CD4-positive, alpha-beta T cell (primary cell): Measurements from ENCODE around the gene PRSS53. TPM values are rescaled to one million over a fixed set of nuclear protein-coding genes. Genes with fewer than 3 reads are reported as not detected.

ENCODE experiments used
- ATAC-seq: fragments of 200-7000 bp; cut with Tn5 transposase; one replicate; pipeline ENCODE4 v1.10.0; 2022; ENCODE audit warnings: mild to moderate bottlenecking; ENCODE audit not compliant: poor library complexity
- CTCF ChIA-PET: fragments of 350-600 bp; sonication (Branson Sonifier 250); formaldehyde crosslinking; loops from one replicate; lab custom pipeline; 2021; ENCODE audit warnings: antibody characterized with exemption, inconsistent platforms; lab: Charles Lee
- POLR2A ChIA-PET: fragments of 350-600 bp; sonication (Branson Sonifier 250); formaldehyde crosslinking; loops from one replicate; lab custom pipeline; 2021; ENCODE audit warnings: antibody characterized with exemption, inconsistent platforms; lab: Charles Lee
- DNase-seq, 14 experiments: peaks; one replicate each; pipeline ENCODE4 v3.0.0-alpha.2; 2013 to 2020; ENCODE audit warnings: mixed read lengths in 2 of 14
- H3K27ac ChIP-seq, 2 donors: one replicate each; pipeline versions ENCODE4 v1.5.1 to v1.7.0; 2013; ENCODE audit warnings: low read length in 2 of 2, low read depth in 1 of 2, mild to moderate bottlenecking in 1 of 2
- H3K27me3 ChIP-seq, 2 experiments: 1 replicate in 1 of 2; 2 replicates in 1 of 2; pipeline versions ENCODE4 v1.6.1 to v1.7.0; 2013; ENCODE audit warnings: low read length in 2 of 2, control low read depth in 1 of 2, mild to moderate bottlenecking in 1 of 2, moderate library complexity in 1 of 2; ENCODE audit not compliant: insufficient read depth in 2 of 2, control insufficient read depth in 1 of 2
- H3K36me3 ChIP-seq: one replicate; pipeline ENCODE4 v1.6.1; 2013; ENCODE audit warnings: low read length, control low read depth; ENCODE audit not compliant: insufficient read depth
- H3K4me1 ChIP-seq: one replicate; pipeline ENCODE4 v1.6.1; 2013; ENCODE audit warnings: low read length, control low read depth; ENCODE audit not compliant: insufficient read depth
- H3K4me3 ChIP-seq: one replicate; pipeline ENCODE4 v1.5.1; 2013; ENCODE audit warnings: mild to moderate bottlenecking, low read length, moderate library complexity
- H3K9me3 ChIP-seq, 2 experiments: 1 replicate in 1 of 2; 2 replicates in 1 of 2; pipeline versions ENCODE4 v1.6.1 to v1.7.0; 2013; ENCODE audit warnings: low read length in 2 of 2, mild to moderate bottlenecking in 2 of 2, control low read depth in 1 of 2, moderate library complexity in 1 of 2; ENCODE audit not compliant: control insufficient read depth in 1 of 2, insufficient read depth in 1 of 2
- H3K27ac Mint-ChIP-seq: one replicate; pipeline ENCODE4 v1.8.0; 2020; ENCODE audit warnings: mixed read lengths
- H3K27me3 Mint-ChIP-seq: one replicate; pipeline ENCODE4 v1.8.0; 2021; ENCODE audit warnings: mixed read lengths
- H3K36me3 Mint-ChIP-seq: one replicate; pipeline ENCODE4 v1.8.0; 2021; ENCODE audit warnings: low read depth, mixed read lengths
- H3K4me1 Mint-ChIP-seq: one replicate; pipeline ENCODE4 v1.8.0; 2021; ENCODE audit warnings: low read depth, mixed read lengths
- H3K4me3 Mint-ChIP-seq: one replicate; pipeline ENCODE4 v1.8.0; 2020; ENCODE audit warnings: mild to moderate bottlenecking, mixed read lengths
- H3K9me3 Mint-ChIP-seq: one replicate; pipeline ENCODE4 v1.8.0; 2020; ENCODE audit warnings: mixed read lengths
- CTCF ChIP-seq: fragments of 200-600 bp; IDR thresholded peaks from one replicate; pipeline ENCODE4 v1.8.0; 2022; ENCODE audit warnings: antibody characterized with exemption, mild to moderate bottlenecking
- intact Hi-C, 2 experiments: fragments of 100-400 bp; cut with DNase I in 1 of 2; cut with micrococcal nuclease in 1 of 2; formaldehyde crosslinking; loops; one replicate each; pipeline versions ENCODE4 v1.15.1 to v1.9.0; 2023 to 2025; cut with DNase I, micrococcal nuclease
- total RNA-seq, 174 experiments: library from RNA in 2 of 174; stranded (reverse) in 2 of 174; gene quantifications; one replicate each; pipeline ENCODE4 v1.2.3 and lab custom pipeline; 2021 to 2026

PRSS53 gene
- total RNA-seq, 2 experiments from 2014 or later = 3.5 to 3.9 TPM

- Mint-ChIP-seq H3K27ac (no peak overlapping the region), H3K4me1 (no peaks in the 10 kb centered on the region), H3K27me3 (no peaks in the 10 kb centered on the region), H3K4me3 (no peak overlapping the region), H3K9me3 (no peaks in the 10 kb centered on the region), H3K36me3 (peaks cover 27% of the 10 kb centered on the region)
- intact Hi-C loops = no loop called here
- no peaks in the 10 kb centered on the region for H3K27me3 ChIP-seq
- no peak overlapping the region for H3K27ac ChIP-seq
- ChIA-PET POLR2A (no interaction called here), CTCF (no interaction called here)
- no peak for TF ChIP-seq CTCF
- peaks cover 27% of the 10 kb centered on the region for H3K36me3 ChIP-seq
- H3K4me3 ChIP-seq = no peak overlapping the region
- no peaks in the 10 kb centered on the region for H3K4me1 ChIP-seq
- DNase-seq = no peak
- H3K9me3 ChIP-seq = no peaks in the 10 kb centered on the region
- ATAC-seq = no peak
Measured at GRCh38 chr16:31043898-31044481, 44.8 kb downstream of the PRSS53 start.

- POLR2A ChIA-PET = no interaction called here
- no peak for TF ChIP-seq CTCF
- Mint-ChIP-seq H3K27me3 (no peaks in the 10 kb centered on the region), H3K27ac (no peak overlapping the region), H3K9me3 (no peaks in the 10 kb centered on the region), H3K4me3 (no peak overlapping the region), H3K4me1 (no peaks in the 10 kb centered on the region), H3K36me3 (peaks cover 33% of the 10 kb centered on the region)
- Histone ChIP-seq H3K4me1 (no peaks in the 10 kb centered on the region), H3K27me3 (no peaks in the 10 kb centered on the region), H3K9me3 (no peaks in the 10 kb centered on the region), H3K4me3 (no peak overlapping the region), H3K36me3 (peaks cover 33% of the 10 kb centered on the region), H3K27ac (no peak overlapping the region)
- intact Hi-C loops = no loop called here
- CTCF ChIA-PET = no interaction called here
- ATAC-seq (no peak), DNase-seq (no peak)
Measured at GRCh38 chr16:31043352-31043751, 45.4 kb downstream of the PRSS53 start.

- Mint-ChIP-seq H3K27me3 (no peaks in the 10 kb centered on the region), H3K27ac (no peak overlapping the region), H3K36me3 (peaks cover 36% of the 10 kb centered on the region), H3K4me1 (no peaks in the 10 kb centered on the region), H3K4me3 (no peak overlapping the region), H3K9me3 (no peaks in the 10 kb centered on the region)
- Histone ChIP-seq H3K9me3 (no peaks in the 10 kb centered on the region), H3K27ac (no peak overlapping the region), H3K4me1 (no peaks in the 10 kb centered on the region), H3K27me3 (no peaks in the 10 kb centered on the region), H3K36me3 (peaks cover 38% of the 10 kb centered on the region), H3K4me3 (no peak overlapping the region)
- CTCF ChIA-PET = no interaction called here
- intact Hi-C loops = no loop called here
- ATAC-seq = no peak
- DNase-seq = no peak
- no peak for TF ChIP-seq CTCF
- POLR2A ChIA-PET = no interaction called here
Measured at GRCh38 chr16:31042866-31043265, 45.9 kb downstream of the PRSS53 start.
